ENCODE results near the gene ELAPOR2.

DNA sequence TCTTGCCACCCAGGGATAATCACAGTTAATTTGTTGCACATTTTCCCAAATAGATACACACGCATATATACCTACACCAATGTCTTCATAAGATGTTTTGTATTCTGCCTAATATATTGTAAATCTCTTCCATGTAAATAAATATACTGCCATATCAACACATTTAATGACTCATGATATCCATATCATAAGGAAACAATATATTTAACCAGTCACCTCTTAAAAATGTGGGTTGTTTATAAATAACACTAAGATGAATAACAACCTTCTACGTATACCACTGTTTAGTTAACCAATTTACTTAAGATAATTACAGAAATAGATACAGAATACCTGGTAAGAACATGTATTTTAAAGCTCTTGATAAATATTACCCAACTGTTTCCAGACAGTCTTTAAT lies 38.2 kb downstream of the ELAPOR2 start:
- TF ChIP-seq YY1 (IDR thresholded peaks at IDR 0.05; ENCODE audit: insufficient read depth, insufficient read length) = no peak
- TF ChIP-seq SUZ12 (IDR thresholded peaks at IDR 0.05; ENCODE audit: extremely low read depth, insufficient read depth, insufficient read length) = no peak
- TF ChIP-seq ZNF274 (IDR thresholded peaks at IDR 0.05; ENCODE audit: low read depth, low read length) = no peak

Data from NT2/D1 (cell line).